Measurements from ENCODE around the gene RNPEPL1.

- no peak for TF ChIP-seq POLR2AphosphoS5 (IDR thresholded peaks at IDR 0.05; ENCODE audit: low read depth, low read length)
- TF ChIP-seq POLR2A (IDR thresholded peaks at IDR 0.05; ENCODE audit: low read depth, low read length): no peak
- TF ChIP-seq TAF1 (IDR thresholded peaks at IDR 0.05; ENCODE audit: low read depth, low read length): no peak
- no peak for TF ChIP-seq SPI1 (IDR thresholded peaks at IDR 0.05; ENCODE audit: low read depth, low read length)
Observed at GRCh38 chr2:240569998-240570530, 1.8 kb downstream of the RNPEPL1 start.
